Transverse colon (tissue), 4 donors: Measurements from ENCODE around the gene SLITRK1. TPM values are rescaled to one million over a fixed set of nuclear protein-coding genes. Genes with fewer than 3 reads are reported as not detected.

Source experiments
- DNase-seq: peaks from one replicate; pipeline ENCODE4 v3.0.0-alpha.2; 2019
- H3K27ac ChIP-seq, 4 donors: fragments of 200-600 bp; sonication (generic); 2 replicates each; pipeline ENCODE4 v1.5.1; 2016 to 2018; ENCODE audit warnings: inconsistent platforms in 4 of 4
- H3K27me3 ChIP-seq: fragments of 200-600 bp; sonication (generic); 2 replicates; pipeline ENCODE4 v1.5.1; 2017; ENCODE audit warnings: inconsistent platforms
- H3K36me3 ChIP-seq, 4 donors: fragments of 200-600 bp; sonication (generic); 2 replicates each; pipeline ENCODE4 v1.5.1; 2017 to 2019; ENCODE audit warnings: inconsistent platforms in 4 of 4
- H3K4me1 ChIP-seq, 4 donors: fragments of 200-600 bp; sonication (generic); 2 replicates each; pipeline ENCODE4 v1.5.1; 2017 to 2020; ENCODE audit warnings: inconsistent platforms in 4 of 4
- H3K4me3 ChIP-seq, 4 donors: fragments of 200-600 bp; sonication (generic); 1 replicate in 1 of 4; 2 replicates in 3 of 4; pipeline versions ENCODE4 v1.5.1 to v1.6.1; 2017 to 2019; ENCODE audit warnings: inconsistent platforms in 4 of 4
- H3K9me3 ChIP-seq, 2 donors: fragments of 200-600 bp; sonication (generic); 2 replicates each; pipeline ENCODE4 v1.5.1; 2017 to 2019; ENCODE audit warnings: inconsistent platforms in 2 of 2
- EP300 ChIP-seq: sonication (generic); formaldehyde crosslinking; IDR thresholded peaks from one replicate; pipeline ENCODE4 v1.6.1; 2017; ENCODE audit warnings: antibody characterized with exemption, low read depth
- POLR2A ChIP-seq: fragments of 450-650 bp; IDR thresholded peaks from one replicate; pipeline ENCODE4 v1.6.1; 2016; ENCODE audit warnings: antibody characterized with exemption, mild to moderate bottlenecking, moderate library complexity
- POLR2AphosphoS5 ChIP-seq, 3 donors: sonication (generic); formaldehyde crosslinking; IDR thresholded peaks; one replicate each; pipeline ENCODE4 v1.6.1; 2016; ENCODE audit warnings: antibody characterized with exemption in 3 of 3
- WGBS, 2 donors: methylation state at CpG; one replicate each; pipeline ENCODE4 v1.1.5; 2018; ENCODE audit warnings: low coverage in 1 of 2; 5-methylcytosine and 5-hydroxymethylcytosine counted together
- in situ Hi-C, 4 donors: fragments of 200-750 bp; cut with MboI; loops; one replicate each; pipeline versions ENCODE4 v1.15.0 to v1.15.1; 2017; ENCODE audit warnings: low sequenced_read_pairs in 3 of 4, low pct_ligation_motif_present in 1 of 4, low pct_unique_long_range_greater_than_20kb in 1 of 4
- intact Hi-C: fragments of 100-400 bp; cut with DNase I; formaldehyde crosslinking; loops from one replicate; pipeline ENCODE4 v1.15.1; 2023; ENCODE audit warnings: low total_unique reads
- total RNA-seq, 4 donors: library from RNA; depleted of rRNA; stranded (reverse); fragments of >200 nt; gene quantifications; one replicate each; pipeline ENCODE4 v1.1.0, GENCODE V29; 2016
- TF ChIP-seq, protein P1 (sequence below), 5 experiments: fragments of 200-600 bp in 3 of 5; fragments of 450-650 bp in 2 of 5; sonication (generic) in 3 of 5; IDR thresholded peaks; 1 replicate in 2 of 5; 2 replicates in 3 of 5; pipeline ENCODE4 v1.5.1; 2016 to 2017; ENCODE audit warnings: antibody characterized with exemption in 5 of 5, inconsistent platforms in 3 of 5, mild to moderate bottlenecking in 2 of 5, moderate library complexity in 1 of 5

The SLITRK1 gene
- total RNA-seq, 4 donors from 2014 or later, result 0.20 TPM; not detected in 3

DNA sequence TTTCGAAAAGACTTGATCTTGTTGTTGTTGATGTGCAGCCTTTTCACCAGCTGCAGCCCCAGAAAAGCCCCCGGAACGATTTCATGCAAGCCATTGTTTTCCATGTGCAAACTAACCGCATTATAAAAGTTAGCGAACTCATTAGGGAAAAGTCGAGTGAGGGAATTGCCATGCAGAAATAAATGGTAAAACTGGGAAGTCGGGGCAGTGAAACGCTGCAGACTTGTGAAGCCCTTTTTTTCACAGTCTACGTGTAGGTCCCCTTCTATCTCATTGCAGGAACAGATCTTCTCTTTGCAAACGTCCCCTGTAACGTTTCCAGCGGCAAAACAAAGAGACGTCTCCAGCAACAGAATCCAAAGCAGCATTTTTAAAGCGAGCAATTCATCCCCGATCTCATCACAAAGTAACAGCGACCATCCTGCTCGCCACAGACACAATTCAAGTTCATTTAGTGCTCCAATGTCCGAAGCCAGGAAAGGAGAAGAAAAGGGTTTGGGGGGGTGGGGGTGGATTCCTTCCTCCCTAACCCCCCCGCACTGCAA, 1.1 kb downstream of the SLITRK1 start:
- TF ChIP-seq POLR2AphosphoS5 (IDR thresholded peaks at IDR 0.05) (no peak), POLR2A (no peak), EP300 (no peak)
- TF ChIP-seq, protein P1, sequence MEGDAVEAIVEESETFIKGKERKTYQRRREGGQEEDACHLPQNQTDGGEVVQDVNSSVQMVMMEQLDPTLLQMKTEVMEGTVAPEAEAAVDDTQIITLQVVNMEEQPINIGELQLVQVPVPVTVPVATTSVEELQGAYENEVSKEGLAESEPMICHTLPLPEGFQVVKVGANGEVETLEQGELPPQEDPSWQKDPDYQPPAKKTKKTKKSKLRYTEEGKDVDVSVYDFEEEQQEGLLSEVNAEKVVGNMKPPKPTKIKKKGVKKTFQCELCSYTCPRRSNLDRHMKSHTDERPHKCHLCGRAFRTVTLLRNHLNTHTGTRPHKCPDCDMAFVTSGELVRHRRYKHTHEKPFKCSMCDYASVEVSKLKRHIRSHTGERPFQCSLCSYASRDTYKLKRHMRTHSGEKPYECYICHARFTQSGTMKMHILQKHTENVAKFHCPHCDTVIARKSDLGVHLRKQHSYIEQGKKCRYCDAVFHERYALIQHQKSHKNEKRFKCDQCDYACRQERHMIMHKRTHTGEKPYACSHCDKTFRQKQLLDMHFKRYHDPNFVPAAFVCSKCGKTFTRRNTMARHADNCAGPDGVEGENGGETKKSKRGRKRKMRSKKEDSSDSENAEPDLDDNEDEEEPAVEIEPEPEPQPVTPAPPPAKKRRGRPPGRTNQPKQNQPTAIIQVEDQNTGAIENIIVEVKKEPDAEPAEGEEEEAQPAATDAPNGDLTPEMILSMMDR (IDR thresholded peaks at IDR 0.05), result no peak
- H3K4me3 ChIP-seq, result no peak overlapping the region
- H3K4me1 ChIP-seq, result no peaks in the 10 kb centered on the region
- H3K27ac ChIP-seq, result no peak overlapping the region
- WGBS, 2 donors, result 6 to 17% methylated on average over 14 to 19 of the region's 19 CpGs
- H3K36me3 ChIP-seq, result no peaks in the 10 kb centered on the region
- no peak for DNase-seq
- intact Hi-C loops (no loop called here), in situ Hi-C loops (no loop called here)
- peaks cover 47% of the 10 kb centered on the region for H3K27me3 ChIP-seq
- H3K9me3 ChIP-seq, result no peaks in the 10 kb centered on the region

DNA sequence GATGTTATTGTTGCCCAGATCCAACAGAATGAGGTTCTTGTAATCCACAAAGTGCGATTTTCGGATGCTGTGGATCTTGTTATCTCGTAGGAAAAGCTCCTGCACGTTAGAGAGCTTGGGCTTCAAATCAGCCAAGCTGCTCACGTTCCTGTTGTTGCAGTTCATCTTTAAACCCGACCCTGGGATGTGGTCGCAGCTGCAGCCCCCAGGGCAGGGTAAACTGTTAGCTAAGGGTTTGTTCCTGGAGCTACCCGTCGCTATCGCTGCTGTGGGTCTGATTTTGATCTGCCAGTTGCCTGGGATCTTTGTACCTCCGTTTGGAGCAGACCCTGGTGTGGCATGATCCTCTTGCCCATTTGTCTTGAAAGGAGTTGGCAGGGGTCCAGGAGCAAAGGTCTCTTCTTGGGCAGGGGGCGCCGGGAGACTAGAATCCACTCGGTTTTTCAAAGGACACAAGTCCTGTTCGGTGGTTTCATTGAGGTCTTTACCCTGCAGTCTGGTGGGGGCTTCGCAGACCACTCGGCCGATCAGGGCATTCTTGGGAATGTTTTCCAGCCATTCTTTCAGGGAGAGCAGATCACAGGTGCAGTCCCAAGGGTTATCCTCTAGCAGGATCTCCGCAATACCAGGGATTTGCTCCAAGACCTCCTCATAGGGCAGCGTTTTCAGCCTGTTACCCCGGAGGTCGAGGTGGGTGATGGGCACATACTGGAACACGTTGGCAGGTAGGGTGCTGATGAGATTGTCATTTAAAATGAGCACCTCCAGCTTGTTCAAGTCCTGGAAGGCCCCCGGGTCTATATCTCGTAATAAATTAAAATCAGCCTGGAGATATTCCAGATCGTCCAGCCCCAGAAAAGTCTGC, 1.8 kb downstream of the SLITRK1 start:
- peaks cover 47% of the 10 kb centered on the region for H3K27me3 ChIP-seq
- no peaks in the 10 kb centered on the region for H3K36me3 ChIP-seq
- no peak overlapping the region for H3K27ac ChIP-seq
- no peaks in the 10 kb centered on the region for H3K4me1 ChIP-seq
- in situ Hi-C loops, result no loop called here
- DNase-seq, result no peak
- intact Hi-C loops, result no loop called here
- no peak for TF ChIP-seq EP300
- TF ChIP-seq, protein P1 (IDR thresholded peaks at IDR 0.05), result no peak
- TF ChIP-seq POLR2A, result no peak
- no peaks in the 10 kb centered on the region for H3K9me3 ChIP-seq
- 25% methylated on average over 26 of the region's 26 CpGs; no CpG with 5 or more reads in 1 of the 2 donors for WGBS, 2 donors
- no peak overlapping the region for H3K4me3 ChIP-seq

DNA sequence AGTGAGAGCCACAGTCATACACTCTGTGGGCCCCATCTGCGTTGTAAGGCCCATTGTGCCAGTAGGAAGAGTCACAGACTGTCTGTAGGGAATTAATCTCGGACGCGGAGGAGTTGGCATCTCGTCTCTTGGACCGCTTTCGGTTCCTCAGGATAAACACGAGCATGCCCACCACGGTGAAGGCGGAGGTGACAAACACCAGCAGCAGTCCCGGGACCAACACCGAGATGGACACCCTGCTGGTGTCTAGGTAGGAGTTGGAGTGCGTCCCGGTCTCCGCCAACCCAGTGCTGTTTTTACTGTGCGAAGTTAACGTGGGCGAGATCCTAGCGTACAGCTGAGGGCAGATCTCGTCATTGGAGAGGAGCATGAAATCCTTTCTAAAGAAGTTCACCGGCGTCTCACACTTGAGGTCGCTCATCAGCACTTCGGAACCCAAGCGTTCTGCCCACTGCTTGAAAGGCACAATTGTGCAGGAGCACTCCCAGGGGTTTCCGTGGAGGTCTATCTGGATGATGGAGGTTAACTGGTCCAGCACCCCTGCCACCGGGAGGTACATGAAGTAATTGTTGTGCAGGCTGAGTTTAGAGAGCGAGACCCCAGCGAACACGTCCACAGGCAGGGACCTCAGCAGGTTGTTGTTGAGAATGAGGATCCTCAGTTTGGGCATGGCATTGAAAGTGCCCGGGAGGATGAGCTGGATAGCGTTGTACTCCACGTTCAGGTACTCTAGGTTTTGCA, 2.7 kb downstream of the SLITRK1 start:
- H3K9me3 ChIP-seq, result no peaks in the 10 kb centered on the region
- WGBS, 2 donors, result 43% methylated on average over 31 of the region's 33 CpGs; no CpG with 5 or more reads in 1 of the 2 donors
- no peaks in the 10 kb centered on the region for H3K4me1 ChIP-seq
- H3K27me3 ChIP-seq, result peaks cover 47% of the 10 kb centered on the region
- DNase-seq, result no peak
- H3K27ac ChIP-seq, result no peak overlapping the region
- H3K4me3 ChIP-seq, result no peak overlapping the region
- intact Hi-C loops (no loop called here), in situ Hi-C loops (no loop called here)
- no peaks in the 10 kb centered on the region for H3K36me3 ChIP-seq
- TF ChIP-seq EP300 (no peak), POLR2AphosphoS5 (IDR thresholded peaks at IDR 0.05) (no peak), POLR2A (no peak)
- TF ChIP-seq, protein P1 (IDR thresholded peaks at IDR 0.05), result no peak

DNA sequence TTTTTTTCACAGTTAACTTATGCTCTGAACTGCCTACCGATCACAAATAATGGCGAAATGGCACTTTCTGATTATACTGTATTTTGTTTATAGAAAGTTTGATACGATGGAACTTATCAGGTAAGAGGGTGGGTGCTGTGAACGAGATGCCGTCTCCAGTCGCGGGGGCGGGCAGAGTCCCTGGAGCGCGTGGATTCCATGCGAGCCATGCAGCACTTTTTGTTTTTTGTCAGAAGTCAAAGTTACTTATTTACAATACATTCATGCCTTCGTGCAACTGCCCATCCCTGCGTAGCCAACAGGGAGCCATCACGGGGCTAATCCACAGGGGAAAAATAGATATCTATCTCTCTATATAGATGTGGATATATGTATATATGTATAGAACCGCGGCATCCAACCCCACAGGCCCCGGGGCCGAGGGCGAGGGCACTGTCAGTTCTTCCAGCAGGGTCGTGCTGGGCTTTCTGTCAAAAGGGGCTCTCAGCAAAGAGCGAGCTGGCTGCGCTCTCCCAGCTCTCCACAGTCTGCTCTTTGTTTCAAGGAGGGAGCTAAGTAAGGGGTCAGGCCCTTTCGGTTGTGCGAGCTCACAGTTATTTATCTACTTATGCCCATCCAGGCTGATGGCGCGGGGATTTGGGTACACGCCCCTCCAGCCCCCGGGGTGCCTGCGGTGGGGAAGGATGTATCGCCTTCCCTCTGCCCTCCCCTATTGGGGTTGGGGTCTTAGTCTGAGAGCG, 3.4 kb downstream of the SLITRK1 start:
- H3K27me3 ChIP-seq, result peaks cover 47% of the 10 kb centered on the region
- H3K27ac ChIP-seq, result no peak overlapping the region
- TF ChIP-seq EP300, result no peak
- TF ChIP-seq, protein P1 (IDR thresholded peaks at IDR 0.05), result no peak
- no peak for TF ChIP-seq POLR2AphosphoS5 (IDR thresholded peaks at IDR 0.05)
- no peak for TF ChIP-seq POLR2A
- intact Hi-C loops (no loop called here), in situ Hi-C loops (no loop called here)
- H3K4me3 ChIP-seq, result no peak overlapping the region
- WGBS, 2 donors, result 35 to 38% methylated on average over 14 to 31 of the region's 31 CpGs
- no peaks in the 10 kb centered on the region for H3K36me3 ChIP-seq
- DNase-seq, result no peak
- no peaks in the 10 kb centered on the region for H3K9me3 ChIP-seq
- no peaks in the 10 kb centered on the region for H3K4me1 ChIP-seq
